Measurements from ENCODE around the gene PLXNA2.

GRCh38 chr1:208165659-208166058, 78.5 kb downstream of the PLXNA2 start:
- TF ChIP-seq CTCF (IDR thresholded peaks at IDR 0.05; ENCODE audit: borderline replicate concordance, extremely low read depth, low read length, poor library complexity, severe bottlenecking) (no peak), EZH2 (IDR thresholded peaks at IDR 0.05; ENCODE audit: borderline replicate concordance, low read depth, low read length, severe bottlenecking) (no peak)
